ENCODE data around the gene TNFRSF18.

Gene TNFRSF18

GRCh38 chr1:1226566-1227362, 20.4 kb upstream of the TNFRSF18 start:
- DNase-seq = no peak

GRCh38 chr1:1225913-1226312, 19.5 kb upstream of the TNFRSF18 start:
- DNase-seq = no peak

GRCh38 chr1:1225238-1225845, 18.9 kb upstream of the TNFRSF18 start:
- DNase-seq = no peak

- DNase-seq = no peak
Measured at GRCh38 chr1:1223891-1224290, 17.5 kb upstream of the TNFRSF18 start.

GRCh38 chr1:1223321-1223720, 16.9 kb upstream of the TNFRSF18 start:
- no peak for DNase-seq

GRCh38 chr1:1222575-1223225, 16.3 kb upstream of the TNFRSF18 start:
- no peak for DNase-seq

- DNase-seq = no peak
Measured at GRCh38 chr1:1221887-1222574, 15.6 kb upstream of the TNFRSF18 start.

GRCh38 chr1:1220197-1220596, 13.8 kb upstream of the TNFRSF18 start:
- no peak for DNase-seq

- no peak for DNase-seq
Measured at GRCh38 chr1:1219341-1219740, 12.9 kb upstream of the TNFRSF18 start.

GRCh38 chr1:1218524-1219200, 12.3 kb upstream of the TNFRSF18 start:
- DNase-seq = no peak

- DNase-seq = no peak
Measured at GRCh38 chr1:1217621-1218523, 11.5 kb upstream of the TNFRSF18 start.

- DNase-seq = no peak
Measured at GRCh38 chr1:1216770-1217620, 10.6 kb upstream of the TNFRSF18 start.

GRCh38 chr1:1215881-1216605, 9.7 kb upstream of the TNFRSF18 start:
- DNase-seq = no peak

- DNase-seq = no peak
Measured at GRCh38 chr1:1215080-1215676, 8.8 kb upstream of the TNFRSF18 start.

GRCh38 chr1:1213345-1214265, 7.2 kb upstream of the TNFRSF18 start, which contains the start of gene TNFRSF4:
Gene TNFRSF4, minus strand, starts transcription at chr1:1214153. Its CDS starts 26 bp downstream, at chr1:1214127.
- no peak for DNase-seq

- DNase-seq = no peak
Measured at GRCh38 chr1:1212780-1213344, 6.5 kb upstream of the TNFRSF18 start.

GRCh38 chr1:1211541-1212441, 5.4 kb upstream of the TNFRSF18 start:
- no peak for DNase-seq

Data from HCEC 1CT (cell line).